Glomerular visceral epithelial cell (primary cell): Measurements from ENCODE around the gene PACSIN2.
A peak's percentile ranks its signal among the peaks of the same experiment; 100 is the strongest.

Experiments
- DNase-seq: peaks from one replicate; pipeline ENCODE4 v3.0.0-alpha.2; 2016; ENCODE audit errors: extremely low spot score

The PACSIN2 gene

GRCh38 chr22:42906605-42907348 is 108.2 kb downstream of the PACSIN2 start:
- no peak for DNase-seq

- no peak for DNase-seq
Observed at GRCh38 chr22:42905702-42906183, 109.2 kb downstream of the PACSIN2 start.

DNA sequence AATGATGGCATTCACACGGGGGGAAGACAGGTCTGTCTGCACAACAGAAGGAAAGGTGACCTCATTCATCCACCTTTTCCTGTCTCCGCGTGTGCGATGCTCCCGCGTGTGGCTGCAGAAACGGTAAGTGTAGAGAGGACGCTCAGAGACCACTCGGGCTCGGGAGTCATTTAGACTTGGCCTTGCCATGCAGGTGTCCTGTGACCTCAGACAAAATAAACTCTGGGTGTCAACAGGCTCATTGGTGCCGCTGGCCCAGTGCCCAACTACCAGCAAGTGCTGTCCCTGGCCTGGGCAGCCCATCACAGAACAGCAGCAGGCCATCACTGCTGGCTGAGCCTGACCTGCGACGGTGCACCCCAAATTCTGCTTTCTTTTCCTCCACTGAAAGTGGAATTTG is 109.7 kb downstream of the PACSIN2 start:
- DNase-seq = no peak

- no peak for DNase-seq
Observed at GRCh38 chr22:42904050-42904449, 110.9 kb downstream of the PACSIN2 start.

DNA sequence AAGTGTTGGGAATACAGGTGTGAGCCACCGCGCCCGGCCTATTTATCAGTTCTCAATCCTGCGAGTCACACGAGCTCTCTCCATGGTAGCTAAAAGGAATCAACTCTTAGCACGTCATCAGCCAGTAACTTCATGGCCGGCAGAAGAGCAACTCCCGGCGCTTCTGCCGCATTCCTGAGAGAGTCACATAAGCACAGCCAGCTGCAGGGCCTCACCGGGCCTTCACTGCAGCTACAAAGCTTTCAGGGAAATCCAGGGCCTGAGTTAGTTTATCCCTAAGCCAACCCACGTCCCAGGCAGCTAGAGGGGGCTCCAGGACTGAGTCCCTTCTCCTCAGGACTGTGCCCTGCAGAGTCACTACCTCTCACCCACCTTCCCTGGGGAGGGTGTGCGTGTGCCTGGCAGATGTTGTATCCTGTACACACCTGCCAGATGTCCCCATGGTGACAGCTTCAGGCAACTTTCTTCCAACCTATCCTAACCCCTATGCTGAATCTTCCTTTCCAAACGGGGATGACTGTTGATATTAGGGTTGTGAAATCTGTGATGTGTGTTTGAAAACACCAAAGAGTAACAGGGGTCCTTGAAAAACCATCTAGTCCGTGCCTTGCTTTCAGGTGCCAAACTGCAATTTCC is 112.0 kb downstream of the PACSIN2 start:
- no peak for DNase-seq

DNA sequence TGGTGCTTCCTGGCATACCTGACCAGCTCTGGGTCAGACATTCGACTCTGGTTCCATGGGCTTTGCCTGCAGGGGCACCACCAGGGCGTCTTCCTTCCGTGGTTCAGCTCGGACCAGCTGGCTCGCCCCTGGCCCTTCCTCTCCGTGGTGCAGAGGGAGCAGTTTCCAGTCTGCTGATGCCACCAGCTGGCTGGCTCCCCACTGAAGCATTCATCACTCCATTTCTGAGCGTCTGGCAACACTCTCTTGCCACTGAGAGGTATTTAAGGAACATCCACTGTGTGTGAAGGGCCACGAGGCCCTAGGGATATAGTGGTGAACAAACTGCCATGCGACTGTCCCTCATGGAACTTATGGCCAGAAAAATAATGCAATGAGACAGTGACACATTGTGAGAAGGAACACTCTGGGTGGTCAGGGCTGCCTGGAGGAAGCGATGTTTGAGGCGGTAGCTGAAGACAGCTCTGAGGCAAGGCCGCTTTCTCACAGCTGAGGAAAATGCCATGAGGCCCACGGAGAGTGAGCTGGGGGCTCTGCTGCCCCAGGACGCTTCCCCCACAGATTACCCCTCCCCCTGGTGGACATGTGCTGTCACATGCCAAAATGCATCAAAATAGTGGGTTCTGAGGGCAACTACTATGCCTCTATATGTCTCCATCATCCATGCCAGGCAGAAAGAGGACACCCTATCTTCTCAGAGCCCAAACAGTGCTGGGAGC is 113.0 kb downstream of the PACSIN2 start:
- DNase-seq = no peak

DNA sequence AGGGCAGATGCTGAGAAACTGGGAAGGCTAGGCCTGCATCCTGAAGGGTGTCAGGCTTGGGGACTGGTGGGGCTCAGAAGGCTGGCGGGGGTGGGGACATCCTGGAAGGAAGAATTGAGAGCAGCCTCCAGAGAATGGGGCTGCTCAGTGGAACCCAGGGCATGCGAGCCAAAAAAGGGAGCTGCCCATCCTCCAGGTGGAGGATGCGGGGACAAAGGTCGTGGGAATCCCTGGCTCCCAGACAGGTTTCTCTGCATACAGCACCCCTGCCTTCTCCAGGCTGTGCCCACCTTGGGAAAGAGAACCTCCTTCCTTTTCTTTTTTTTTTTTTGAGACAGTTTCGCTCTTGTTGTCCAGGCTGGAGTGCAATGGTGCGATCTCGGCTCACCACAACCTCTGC is 117.0 kb downstream of the PACSIN2 start:
- DNase-seq = no peak

DNA sequence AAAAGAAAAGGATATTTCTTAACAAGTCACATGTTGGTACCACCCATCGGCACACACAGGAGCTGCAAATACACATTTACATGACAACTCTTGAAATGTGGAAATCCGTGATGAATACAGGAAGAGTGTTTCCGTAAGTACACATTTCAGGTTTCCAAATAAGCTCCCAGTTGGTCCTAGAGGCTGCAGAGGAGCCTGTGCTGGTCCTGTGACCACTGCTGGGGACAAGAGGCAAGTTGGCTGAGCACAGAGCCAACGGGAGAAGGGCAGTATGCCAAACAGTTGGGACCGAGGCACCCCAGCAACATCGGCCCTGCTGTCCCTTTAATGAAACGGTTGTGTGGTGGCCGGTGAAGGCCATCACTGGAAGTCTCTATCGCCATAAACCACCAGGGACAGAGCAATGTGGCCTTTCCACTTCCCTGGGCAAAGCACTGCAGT is 119.4 kb downstream of the PACSIN2 start:
- no peak for DNase-seq

DNA sequence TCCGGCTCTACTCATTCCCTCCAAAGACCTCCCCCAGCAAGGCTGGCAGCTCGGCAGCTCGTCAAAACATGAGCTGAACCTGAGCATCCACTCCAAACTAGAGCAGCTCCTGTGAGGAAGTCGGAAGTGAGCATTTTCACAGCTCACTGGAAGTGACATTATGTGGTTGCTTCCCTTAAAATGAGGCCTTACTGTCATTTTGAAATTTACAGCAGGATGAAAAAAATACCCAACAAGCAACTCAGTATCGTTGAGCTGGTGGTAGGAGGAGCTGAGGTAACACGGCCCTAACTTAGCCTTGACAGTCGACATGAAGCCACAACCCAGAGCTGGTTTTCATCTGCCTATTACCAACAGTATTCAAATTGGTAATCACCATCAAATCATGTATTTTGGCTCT is 119.9 kb downstream of the PACSIN2 start:
- DNase-seq = no peak

DNA sequence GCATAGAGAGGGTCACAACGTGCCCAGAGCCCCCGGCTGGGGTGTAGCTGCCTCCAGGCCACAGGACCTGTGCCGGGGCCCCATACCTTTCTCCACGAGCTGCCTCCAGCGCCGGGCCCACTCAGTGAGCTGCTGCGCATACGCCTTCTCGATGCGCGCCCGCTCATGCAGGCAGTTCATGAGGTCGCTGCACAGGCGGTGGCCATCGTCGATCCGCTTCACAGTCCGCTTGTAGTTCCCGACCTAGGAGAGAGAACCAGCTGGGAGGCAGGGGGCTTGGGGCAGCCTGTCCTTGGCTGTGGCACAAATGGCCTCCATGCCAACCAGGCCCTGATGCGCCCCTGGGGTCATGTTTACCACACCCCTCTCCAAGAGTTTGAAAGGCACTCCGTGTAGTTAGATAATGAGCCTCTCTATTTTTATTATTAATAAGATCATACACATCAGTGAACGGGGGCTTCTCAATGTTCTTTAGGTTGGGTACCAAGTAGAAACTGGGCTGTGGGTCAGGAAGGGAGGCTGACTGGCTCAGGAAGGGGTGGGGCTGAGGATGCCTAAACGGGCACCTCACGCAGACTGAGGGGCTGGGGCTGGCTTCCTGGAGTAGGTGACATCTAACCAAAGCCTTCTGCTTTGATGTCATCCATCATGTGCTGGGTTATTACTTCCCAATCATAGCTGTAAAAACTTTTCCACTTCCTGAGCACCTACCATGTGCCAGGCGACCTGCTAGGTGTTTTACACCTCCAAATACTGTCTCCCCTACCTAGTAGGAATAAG is 121.4 kb downstream of the PACSIN2 start:
- DNase-seq = no peak

DNA sequence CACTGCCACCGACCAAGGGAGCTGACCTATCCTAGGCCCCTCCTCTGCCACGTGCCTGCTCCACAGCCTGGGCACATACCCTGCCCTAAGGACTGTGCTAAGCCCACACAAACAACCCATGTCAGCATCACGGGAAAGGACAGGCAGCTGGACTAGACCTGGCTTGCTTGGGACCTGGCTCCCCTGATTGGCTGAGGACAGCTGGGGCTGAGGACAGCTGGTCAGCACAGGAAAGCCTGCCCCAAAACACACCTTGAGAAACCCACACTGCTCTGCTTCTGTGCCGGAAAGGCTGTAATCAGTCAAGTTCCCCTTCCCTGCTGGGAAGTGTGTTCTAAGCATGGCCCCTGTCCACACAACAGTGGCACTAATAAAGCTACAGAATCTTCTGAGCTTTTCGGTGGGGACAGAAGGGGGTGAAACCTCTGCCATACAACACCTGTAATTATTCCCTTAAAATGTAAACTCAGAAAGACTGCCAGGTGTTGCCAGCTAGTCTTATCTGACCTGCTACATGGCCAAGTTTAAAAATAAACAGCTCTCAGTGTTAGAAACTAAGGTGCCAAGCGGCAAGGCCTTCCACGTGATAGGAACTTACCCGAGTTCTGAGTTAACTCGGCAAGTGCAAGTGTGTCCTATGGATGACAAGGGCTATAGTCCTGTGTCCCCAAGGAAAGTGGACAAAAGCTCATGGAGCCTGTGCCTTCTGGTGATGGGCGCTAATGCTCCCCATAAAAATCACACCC is 122.2 kb downstream of the PACSIN2 start:
- no peak for DNase-seq

- DNase-seq = no peak
Observed at GRCh38 chr22:42892156-42892555, 122.8 kb downstream of the PACSIN2 start.

- DNase-seq = no peak
Observed at GRCh38 chr22:42891696-42892095, 123.3 kb downstream of the PACSIN2 start.

- DNase-seq = no peak
Observed at GRCh38 chr22:42891008-42891407, 123.9 kb downstream of the PACSIN2 start.

DNA sequence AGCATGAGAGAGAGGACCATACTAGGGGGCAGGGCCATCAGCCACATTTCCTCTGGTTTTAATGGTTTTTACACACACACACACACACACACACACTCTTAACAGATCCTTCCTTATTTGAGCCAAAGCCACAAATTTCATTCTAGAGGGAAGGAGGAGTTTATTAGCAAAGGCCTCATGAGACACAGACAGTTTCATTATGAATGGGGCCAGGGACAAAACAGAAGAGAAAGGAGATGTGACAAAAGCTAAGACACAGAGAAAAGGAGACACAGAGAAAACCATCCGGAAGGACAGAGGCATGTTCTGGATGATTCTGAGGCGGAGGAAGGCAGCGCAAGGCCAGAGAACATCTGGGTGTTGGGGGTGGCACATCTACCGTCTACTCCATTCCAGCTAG is 125.6 kb downstream of the PACSIN2 start:
- no peak for DNase-seq

GRCh38 chr22:42887523-42888507 is 127.1 kb downstream of the PACSIN2 start:
- no peak for DNase-seq

GRCh38 chr22:42887120-42887519 is 127.8 kb downstream of the PACSIN2 start:
- DNase-seq = no peak

DNA sequence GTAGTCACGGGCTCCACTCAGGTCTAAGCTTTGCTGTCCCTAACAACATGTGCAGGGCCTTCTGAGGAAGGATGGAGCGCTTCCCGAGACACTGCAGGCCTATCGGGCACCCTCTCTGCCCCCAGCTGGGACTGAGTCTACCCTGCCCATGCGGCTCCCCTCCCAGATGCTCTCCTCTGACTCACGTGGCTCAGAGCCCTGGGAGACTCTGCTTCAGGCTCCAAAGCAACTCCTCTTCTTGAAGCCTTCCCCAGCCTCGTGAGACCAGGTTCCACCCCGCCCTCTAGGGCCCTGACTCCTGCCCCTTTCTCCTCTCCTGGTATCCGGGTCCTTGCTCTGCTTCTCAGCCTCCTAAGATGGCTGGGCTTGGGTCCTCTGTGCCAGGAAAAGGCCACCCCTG is 129.5 kb downstream of the PACSIN2 start:
- peak; percentile 12 for DNase-seq

DNA sequence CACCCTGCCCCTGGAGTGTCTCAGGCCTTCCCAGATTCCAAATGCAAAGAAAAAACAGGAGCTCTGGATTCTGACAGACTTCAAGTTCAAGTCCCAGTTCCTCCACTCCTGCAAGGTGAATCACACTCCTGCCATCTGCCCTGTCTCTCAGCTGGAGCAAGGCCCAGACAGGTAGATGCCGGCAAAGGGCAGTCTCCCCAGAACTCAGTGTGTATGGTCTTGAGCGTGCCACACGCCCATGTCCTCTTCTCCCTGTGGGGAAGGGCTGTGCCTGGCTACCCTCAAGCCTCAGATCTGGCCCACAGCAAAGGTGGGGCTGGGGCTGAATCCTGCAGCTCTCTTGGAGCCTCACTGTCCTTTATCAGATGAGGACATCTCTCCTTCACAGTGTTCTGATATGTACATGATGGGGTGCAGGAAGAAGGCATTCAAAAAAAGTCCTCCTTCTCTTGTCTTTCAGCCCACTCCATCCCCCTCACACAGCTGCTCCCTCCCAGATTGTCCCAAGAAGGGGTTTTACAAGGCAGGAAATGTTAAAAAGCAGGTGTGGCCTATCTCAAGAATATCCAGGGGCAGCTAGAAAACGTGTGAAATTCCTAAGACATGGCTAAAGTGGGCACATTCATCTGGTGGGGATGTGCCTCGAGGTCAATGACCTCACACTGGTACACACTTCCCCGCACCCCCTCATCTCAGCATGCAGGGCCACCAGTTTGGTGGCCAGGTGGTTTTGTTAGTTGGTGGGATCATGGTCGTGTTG is 130.2 kb downstream of the PACSIN2 start:
- no peak for DNase-seq
